Glutamatergic neuron (in vitro differentiated cells): ENCODE measurements around the gene ZNF451. TPM values are rescaled to one million over a fixed set of nuclear protein-coding genes. Genes with fewer than 3 reads are reported as not detected.
A peak's percentile ranks its signal among the peaks of the same experiment; 100 is the strongest.

Experiments used
- DNase-seq: peaks from one replicate; pipeline ENCODE4 v3.0.0; 2022
- H3K27ac Mint-ChIP-seq: one replicate; pipeline ENCODE4 v1.8.0; 2020; ENCODE audit warnings: mild to moderate bottlenecking, mixed read lengths, inconsistent platforms; ENCODE audit not compliant: unreplicated experiment
- H3K27me3 Mint-ChIP-seq: one replicate; pipeline ENCODE4 v1.8.0; 2020; ENCODE audit warnings: mild to moderate bottlenecking, moderate library complexity, mixed read lengths, inconsistent platforms; ENCODE audit not compliant: unreplicated experiment
- H3K36me3 Mint-ChIP-seq: one replicate; pipeline ENCODE4 v1.8.0; 2020; ENCODE audit warnings: mild to moderate bottlenecking, mixed read lengths, inconsistent platforms; ENCODE audit not compliant: unreplicated experiment
- H3K4me1 Mint-ChIP-seq: one replicate; pipeline ENCODE4 v1.8.0; 2020; ENCODE audit warnings: mild to moderate bottlenecking, low read depth, mixed read lengths, inconsistent platforms; ENCODE audit not compliant: unreplicated experiment
- H3K4me3 Mint-ChIP-seq: one replicate; pipeline ENCODE4 v1.8.0; 2020; ENCODE audit warnings: mild to moderate bottlenecking, mixed read lengths, inconsistent platforms; ENCODE audit not compliant: unreplicated experiment
- H3K9me3 Mint-ChIP-seq: one replicate; pipeline ENCODE4 v1.8.0; 2020; ENCODE audit warnings: mild to moderate bottlenecking, moderate library complexity, mixed read lengths, inconsistent platforms; ENCODE audit not compliant: unreplicated experiment
- CTCF ChIP-seq: fragments of 200-600 bp; sonication (generic); IDR thresholded peaks from one replicate; pipeline ENCODE4 v1.5.0; 2021; ENCODE audit not compliant: partially characterized antibody, unreplicated experiment
- total RNA-seq: library from RNA; stranded (reverse); fragmentation: NEBNext Ultra II Directional; extraction: Animal tissue kit (Norgen Biotek cat#: 25700); gene quantifications from one replicate; pipeline ENCODE4 v1.2.1, GENCODE V29; 2021; ENCODE audit not compliant: unreplicated experiment

ZNF451 gene
- total RNA-seq, 1 donor from 2014 or later = 79.6 TPM

DNA sequence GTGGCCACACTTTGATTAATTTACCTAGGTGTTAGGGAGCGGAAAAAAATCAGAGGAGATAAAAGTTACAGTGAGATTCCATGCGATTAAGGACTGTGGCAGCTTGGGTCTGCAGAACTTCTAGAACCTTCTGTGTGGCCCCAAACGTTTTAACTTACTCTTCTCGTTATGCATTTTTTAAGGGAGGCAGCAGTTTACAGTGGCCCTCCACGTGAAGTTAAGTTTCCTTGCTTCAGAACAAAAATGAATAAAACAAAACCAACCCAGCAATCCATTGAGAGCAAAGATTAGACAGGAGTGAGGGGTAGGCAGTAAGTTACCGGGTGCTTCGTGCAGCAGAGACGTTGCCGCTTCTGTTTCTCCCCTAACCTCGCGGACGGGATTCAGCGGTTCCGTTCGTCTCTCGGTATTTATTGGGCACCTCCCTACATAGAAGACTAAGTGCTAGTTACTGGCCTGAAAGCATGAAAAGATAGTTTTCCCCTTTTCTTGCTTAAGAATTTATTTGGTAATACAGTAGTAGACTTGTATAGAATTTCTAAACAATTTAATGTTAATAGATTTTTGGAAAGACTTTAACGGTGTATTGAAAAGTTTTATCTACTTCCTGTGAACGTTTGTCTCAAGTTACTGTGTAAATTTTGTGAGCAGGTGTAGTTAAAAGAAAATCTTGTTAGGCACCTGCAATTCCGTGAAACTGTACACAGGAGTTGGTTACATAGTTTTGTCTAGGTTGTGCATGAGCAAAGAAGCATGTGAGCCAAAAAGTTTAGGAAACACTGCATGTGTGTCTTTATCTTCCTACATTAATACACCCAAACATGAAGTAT, 83.3 kb downstream of the ZNF451 start:
- H3K27me3 Mint-ChIP-seq = no peaks in the 10 kb centered on the region
- no peaks in the 10 kb centered on the region for H3K36me3 Mint-ChIP-seq
- no peak for DNase-seq
- TF ChIP-seq CTCF = no peak
- peak overlapping the region; percentile 50 for H3K27ac Mint-ChIP-seq
- H3K4me3 Mint-ChIP-seq = peak overlapping the region; percentile 96
- no peaks in the 10 kb centered on the region for H3K4me1 Mint-ChIP-seq
- H3K9me3 Mint-ChIP-seq = peaks cover 2% of the 10 kb centered on the region

DNA sequence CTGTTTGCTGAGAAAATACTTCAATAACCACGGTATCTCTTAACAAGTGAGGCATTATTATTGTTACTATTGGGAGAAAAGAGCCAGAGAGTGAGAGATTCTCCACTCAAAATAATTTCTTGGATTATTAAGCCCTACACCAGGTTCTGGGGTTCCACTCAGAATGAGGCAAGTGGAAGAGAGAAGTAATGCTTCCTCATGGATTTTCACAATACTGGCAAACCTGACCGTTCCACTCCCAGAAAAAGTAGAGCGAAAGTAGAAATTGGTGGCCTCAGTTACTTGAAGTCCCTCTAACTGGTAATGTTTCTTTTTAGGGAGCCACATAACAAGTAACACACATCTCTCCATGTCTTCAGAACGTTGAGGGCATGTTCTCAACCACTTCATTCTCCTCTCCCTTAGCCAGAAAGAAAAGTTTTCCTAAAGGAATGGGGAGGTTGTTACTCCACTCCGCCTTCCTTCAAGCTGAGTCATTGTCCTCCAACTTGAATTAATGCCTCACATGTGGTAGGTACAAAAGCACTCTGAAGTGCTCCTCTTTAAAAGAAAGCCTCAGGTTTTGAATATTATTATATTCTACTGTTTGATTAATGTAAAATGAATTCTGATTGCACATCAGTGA, 84.0 kb downstream of the ZNF451 start:
- no peak for TF ChIP-seq CTCF
- Mint-ChIP-seq H3K9me3 (peaks cover 2% of the 10 kb centered on the region), H3K27ac (no peak overlapping the region), H3K27me3 (no peaks in the 10 kb centered on the region), H3K36me3 (no peaks in the 10 kb centered on the region), H3K4me1 (no peaks in the 10 kb centered on the region), H3K4me3 (no peak overlapping the region)
- DNase-seq = no peak

DNA sequence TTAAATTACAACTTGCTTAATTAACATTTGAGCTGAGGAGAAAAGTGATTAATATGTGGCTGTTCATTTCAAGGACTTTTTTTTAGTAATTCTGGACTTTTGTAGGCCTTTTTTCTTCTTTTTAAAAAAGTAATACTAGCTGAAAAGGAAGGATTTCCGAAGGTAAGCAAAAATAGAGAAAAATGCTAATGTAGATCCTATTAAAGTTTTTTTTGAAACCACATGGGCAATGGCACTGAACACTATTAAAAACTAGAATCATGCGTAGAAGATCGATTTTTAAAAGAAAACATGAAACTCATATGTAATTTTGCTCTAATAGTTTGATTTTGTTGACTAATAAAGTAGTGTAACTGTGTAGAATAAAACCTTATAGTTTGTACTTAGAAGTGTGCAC, 84.5 kb downstream of the ZNF451 start:
- H3K9me3 Mint-ChIP-seq = peaks cover 2% of the 10 kb centered on the region
- no peaks in the 10 kb centered on the region for H3K27me3 Mint-ChIP-seq
- no peak for TF ChIP-seq CTCF
- no peak overlapping the region for H3K4me3 Mint-ChIP-seq
- DNase-seq = no peak
- no peaks in the 10 kb centered on the region for H3K4me1 Mint-ChIP-seq
- no peak overlapping the region for H3K27ac Mint-ChIP-seq
- H3K36me3 Mint-ChIP-seq = no peaks in the 10 kb centered on the region

- Mint-ChIP-seq H3K27ac (no peak overlapping the region), H3K36me3 (no peaks in the 10 kb centered on the region), H3K4me3 (no peak overlapping the region), H3K4me1 (no peaks in the 10 kb centered on the region), H3K9me3 (peaks cover 6% of the 10 kb centered on the region), H3K27me3 (no peaks in the 10 kb centered on the region)
- no peak for DNase-seq
- no peak for TF ChIP-seq CTCF
Observed at GRCh38 chr6:57177545-57178265, 87.7 kb downstream of the ZNF451 start.

- Mint-ChIP-seq H3K9me3 (peaks cover 4% of the 10 kb centered on the region), H3K4me1 (no peaks in the 10 kb centered on the region), H3K36me3 (no peaks in the 10 kb centered on the region), H3K27ac (no peak overlapping the region), H3K27me3 (no peaks in the 10 kb centered on the region), H3K4me3 (no peak overlapping the region)
- TF ChIP-seq CTCF = no peak
- DNase-seq = no peak
Observed at GRCh38 chr6:57180596-57180995, 90.6 kb downstream of the ZNF451 start.
